CD8-positive, alpha-beta memory T cell (primary cell): ENCODE results near the gene CDA. TPM values are rescaled to one million over a fixed set of nuclear protein-coding genes. Genes with fewer than 3 reads are reported as not detected.
A peak's percentile ranks its signal among the peaks of the same experiment; 100 is the strongest.

Experiments
- CTCF ChIA-PET: fragments of 350-600 bp; sonication (Branson Sonifier 250); formaldehyde crosslinking; loops from one replicate; lab custom pipeline; 2021; ENCODE audit warnings: antibody characterized with exemption; lab: Charles Lee
- POLR2A ChIA-PET: fragments of 350-600 bp; sonication (Branson Sonifier 250); formaldehyde crosslinking; loops from one replicate; lab custom pipeline; 2021; ENCODE audit warnings: antibody characterized with exemption; lab: Charles Lee
- DNase-seq, 5 donors: peaks; one replicate each; pipeline versions ENCODE4 v3.0.0 to v3.0.0-alpha.2; 2020 to 2022; ENCODE audit warnings: mixed read lengths in 1 of 5
- H3K27ac ChIP-seq: one replicate; pipeline ENCODE4 v1.7.0; 2013; ENCODE audit warnings: low read depth, mild to moderate bottlenecking, low read length, moderate library complexity
- H3K27me3 ChIP-seq: 2 replicates; pipeline ENCODE4 v1.7.0; 2013; ENCODE audit warnings: low read length, mild to moderate bottlenecking; ENCODE audit not compliant: insufficient read depth, poor library complexity, severe bottlenecking
- H3K36me3 ChIP-seq: 2 replicates; pipeline ENCODE4 v1.7.0; 2013; ENCODE audit warnings: mild to moderate bottlenecking, low read length, moderate library complexity; ENCODE audit not compliant: insufficient read depth
- H3K4me1 ChIP-seq: 2 replicates; pipeline ENCODE4 v1.7.0; 2013; ENCODE audit warnings: mild to moderate bottlenecking, low read length, moderate library complexity; ENCODE audit not compliant: insufficient read depth
- H3K4me3 ChIP-seq: 2 replicates; pipeline ENCODE4 v1.7.0; 2013; ENCODE audit warnings: mild to moderate bottlenecking, low read length
- H3K9me3 ChIP-seq: 2 replicates; pipeline ENCODE4 v1.7.0; 2013; ENCODE audit warnings: mild to moderate bottlenecking, low read length
- H3K27ac Mint-ChIP-seq, 8 donors: one replicate each; pipeline ENCODE4 v1.8.0; 2020 to 2021; ENCODE audit warnings: mixed read lengths in 8 of 8, mild to moderate bottlenecking in 6 of 8, inconsistent platforms in 3 of 8, moderate library complexity in 3 of 8
- H3K27me3 Mint-ChIP-seq, 2 donors: one replicate each; pipeline ENCODE4 v1.8.0; 2020 to 2021; ENCODE audit warnings: mixed read lengths in 2 of 2, mild to moderate bottlenecking in 1 of 2, moderate library complexity in 1 of 2
- H3K36me3 Mint-ChIP-seq, 3 donors: one replicate each; pipeline ENCODE4 v1.8.0; 2020 to 2021; ENCODE audit warnings: mixed read lengths in 3 of 3, inconsistent platforms in 1 of 3, mild to moderate bottlenecking in 1 of 3
- H3K4me1 Mint-ChIP-seq, 3 donors: one replicate each; pipeline ENCODE4 v1.8.0; 2020 to 2021; ENCODE audit warnings: mixed read lengths in 3 of 3, inconsistent platforms in 1 of 3, mild to moderate bottlenecking in 1 of 3
- H3K4me3 Mint-ChIP-seq, 7 donors: one replicate each; pipeline ENCODE4 v1.8.0; 2020 to 2021; ENCODE audit warnings: mixed read lengths in 7 of 7, mild to moderate bottlenecking in 6 of 7, moderate library complexity in 4 of 7, inconsistent platforms in 2 of 7
- H3K9me3 Mint-ChIP-seq, 5 donors: one replicate each; pipeline ENCODE4 v1.8.0; 2020 to 2022; ENCODE audit warnings: mixed read lengths in 5 of 5, mild to moderate bottlenecking in 3 of 5, moderate library complexity in 2 of 5, inconsistent platforms in 1 of 5
- polyA plus RNA-seq: library from polyadenylated mRNA; unstranded; fragments of 300-500 nt; fragmentation: Illumina TruSeq; gene quantifications from one replicate; pipeline ENCODE4 v1.2.3, GENCODE V29; 2021
- total RNA-seq, 2 experiments: library from RNA; stranded (reverse); gene quantifications; one replicate each; pipeline ENCODE4 v1.2.3, GENCODE V29; 2021

CDA gene
- total and polyA plus RNA-seq, 3 experiments from 2014 or later: not detected

GRCh38 chr1:20575541-20576336 is 13.2 kb upstream of the CDA start:
- peaks cover 9 to 45% of the 10 kb centered on the region in 2 donors for H3K27me3 Mint-ChIP-seq
- H3K9me3 Mint-ChIP-seq: peaks cover 0 to 2% (median 0%) of the 10 kb centered on the region in 5 donors
- CTCF ChIA-PET: interaction anchor here (0.9 to 1.6 kb wide), 2 partner anchors 10 to 55 kb away, joined by 3 read pairs; no protein-coding TSS in a partner anchor
- Histone ChIP-seq H3K27ac (no peak overlapping the region), H3K27me3 (peaks cover 5% of the 10 kb centered on the region), H3K4me1 (no peaks in the 10 kb centered on the region), H3K9me3 (no peaks in the 10 kb centered on the region), H3K4me3 (no peak overlapping the region), H3K36me3 (no peaks in the 10 kb centered on the region)
- H3K27ac Mint-ChIP-seq: no peak overlapping the region
- POLR2A ChIA-PET: no interaction called here
- H3K4me3 Mint-ChIP-seq: no peak overlapping the region
- H3K4me1 Mint-ChIP-seq: no peaks in the 10 kb centered on the region
- no peaks in the 10 kb centered on the region for H3K36me3 Mint-ChIP-seq
- no peak for DNase-seq

- Histone ChIP-seq H3K9me3 (no peaks in the 10 kb centered on the region), H3K27me3 (no peaks in the 10 kb centered on the region), H3K27ac (no peak overlapping the region), H3K4me3 (no peak overlapping the region), H3K36me3 (no peaks in the 10 kb centered on the region), H3K4me1 (no peaks in the 10 kb centered on the region)
- Mint-ChIP-seq H3K36me3 (no peaks in the 10 kb centered on the region), H3K27ac (no peak overlapping the region), H3K9me3 (no peaks in the 10 kb centered on the region), H3K27me3 (peaks cover 11 to 35% of the 10 kb centered on the region in 2 donors), H3K4me3 (no peak overlapping the region), H3K4me1 (no peaks in the 10 kb centered on the region)
- ChIA-PET CTCF (no interaction called here), POLR2A (no interaction called here)
- DNase-seq: no peak
Observed at GRCh38 chr1:20578062-20578461, 10.8 kb upstream of the CDA start.

- no peak overlapping the region for H3K4me3 Mint-ChIP-seq
- Histone ChIP-seq H3K27ac (no peak overlapping the region), H3K9me3 (no peaks in the 10 kb centered on the region), H3K4me3 (no peak overlapping the region), H3K4me1 (no peaks in the 10 kb centered on the region), H3K27me3 (no peaks in the 10 kb centered on the region), H3K36me3 (no peaks in the 10 kb centered on the region)
- H3K4me1 Mint-ChIP-seq: no peaks in the 10 kb centered on the region
- H3K27ac Mint-ChIP-seq: no peak overlapping the region
- CTCF ChIA-PET: no interaction called here
- DNase-seq: no peak
- H3K27me3 Mint-ChIP-seq: peaks cover 7 to 27% of the 10 kb centered on the region in 2 donors
- no peaks in the 10 kb centered on the region for H3K9me3 Mint-ChIP-seq
- POLR2A ChIA-PET: no interaction called here
- H3K36me3 Mint-ChIP-seq: no peaks in the 10 kb centered on the region
Observed at GRCh38 chr1:20578721-20579395, 10.0 kb upstream of the CDA start.

GRCh38 chr1:20584890-20585289 is 4.0 kb upstream of the CDA start:
- Mint-ChIP-seq H3K27me3 (peaks cover 21 to 49% of the 10 kb centered on the region in 2 donors), H3K4me1 (peaks cover 11 to 15% (median 14%) of the 10 kb centered on the region in 3 donors), H3K9me3 (peaks cover 0 to 3% (median 0%) of the 10 kb centered on the region in 5 donors), H3K36me3 (no peaks in the 10 kb centered on the region), H3K27ac (no peak overlapping the region), H3K4me3 (no peak overlapping the region)
- ChIA-PET POLR2A (no interaction called here), CTCF (interaction anchor here (1.0 kb wide), 1 partner anchor 10 kb away, joined by 3 read pairs; no protein-coding TSS in a partner anchor)
- Histone ChIP-seq H3K36me3 (no peaks in the 10 kb centered on the region), H3K27me3 (peaks cover 10% of the 10 kb centered on the region), H3K4me1 (no peaks in the 10 kb centered on the region), H3K9me3 (no peaks in the 10 kb centered on the region), H3K4me3 (no peak overlapping the region), H3K27ac (no peak overlapping the region)
- DNase-seq: no peak

- Mint-ChIP-seq H3K4me1 (peaks cover 11 to 15% (median 15%) of the 10 kb centered on the region in 3 donors), H3K4me3 (no peak overlapping the region), H3K27ac (no peak overlapping the region), H3K9me3 (peaks cover 0 to 3% (median 0%) of the 10 kb centered on the region in 5 donors), H3K36me3 (no peaks in the 10 kb centered on the region), H3K27me3 (peaks cover 37 to 58% of the 10 kb centered on the region in 2 donors)
- Histone ChIP-seq H3K4me1 (no peaks in the 10 kb centered on the region), H3K9me3 (no peaks in the 10 kb centered on the region), H3K27me3 (peaks cover 13% of the 10 kb centered on the region), H3K36me3 (no peaks in the 10 kb centered on the region), H3K27ac (no peak overlapping the region), H3K4me3 (no peak overlapping the region)
- DNase-seq: no peak
- ChIA-PET POLR2A (no interaction called here), CTCF (no interaction called here)
Observed at GRCh38 chr1:20586953-20587660, 1.8 kb upstream of the CDA start.

- Mint-ChIP-seq H3K36me3 (no peaks in the 10 kb centered on the region), H3K4me3 (no peak overlapping the region), H3K4me1 (peaks cover 11 to 15% (median 15%) of the 10 kb centered on the region in 3 donors), H3K27me3 (peaks cover 42 to 62% of the 10 kb centered on the region in 2 donors), H3K27ac (no peak overlapping the region), H3K9me3 (peaks cover 0 to 3% (median 0%) of the 10 kb centered on the region in 5 donors)
- POLR2A ChIA-PET: no interaction called here
- H3K4me1 ChIP-seq: no peaks in the 10 kb centered on the region
- H3K9me3 ChIP-seq: no peaks in the 10 kb centered on the region
- no peaks in the 10 kb centered on the region for H3K36me3 ChIP-seq
- no peak for DNase-seq
- no peak overlapping the region for H3K4me3 ChIP-seq
- H3K27me3 ChIP-seq: peaks cover 16% of the 10 kb centered on the region
- CTCF ChIA-PET: no interaction called here
- no peak overlapping the region for H3K27ac ChIP-seq
Observed at GRCh38 chr1:20587661-20588053, 1.2 kb upstream of the CDA start.

GRCh38 chr1:20589331-20590278 is 708 bp downstream of the CDA start:
- Histone ChIP-seq H3K4me1 (no peaks in the 10 kb centered on the region), H3K27me3 (peaks cover 19% of the 10 kb centered on the region), H3K36me3 (no peaks in the 10 kb centered on the region), H3K9me3 (no peaks in the 10 kb centered on the region), H3K4me3 (no peak overlapping the region), H3K27ac (no peak overlapping the region)
- peaks cover 0 to 3% (median 0%) of the 10 kb centered on the region in 5 donors for H3K9me3 Mint-ChIP-seq
- no peaks in the 10 kb centered on the region for H3K36me3 Mint-ChIP-seq
- H3K27me3 Mint-ChIP-seq: peaks cover 38 to 72% of the 10 kb centered on the region in 2 donors
- ChIA-PET CTCF (interaction anchor here (1.4 kb wide), 1 partner anchor 23 kb away, joined by 3 read pairs; no protein-coding TSS in a partner anchor), POLR2A (no interaction called here)
- DNase-seq: no peak
- peak overlapping the region in 1 of 8 donors; percentile 7 for H3K27ac Mint-ChIP-seq
- H3K4me1 Mint-ChIP-seq: peaks cover 11 to 15% (median 15%) of the 10 kb centered on the region in 3 donors
- no peak overlapping the region for H3K4me3 Mint-ChIP-seq
